HK-2 (cell line): Measurements from ENCODE around the gene FAM234B.
"Not testable (repeated sequence)": the region's sequence is repeated elsewhere in the genome, so short reads cannot be mapped to it uniquely, and the experiment has no call there.

Experiments
- DNase-seq: peaks from one replicate; pipeline ENCODE4 v3.0.0-alpha.2; 2018; ENCODE audit not compliant: unreplicated experiment

Gene FAM234B

DNA sequence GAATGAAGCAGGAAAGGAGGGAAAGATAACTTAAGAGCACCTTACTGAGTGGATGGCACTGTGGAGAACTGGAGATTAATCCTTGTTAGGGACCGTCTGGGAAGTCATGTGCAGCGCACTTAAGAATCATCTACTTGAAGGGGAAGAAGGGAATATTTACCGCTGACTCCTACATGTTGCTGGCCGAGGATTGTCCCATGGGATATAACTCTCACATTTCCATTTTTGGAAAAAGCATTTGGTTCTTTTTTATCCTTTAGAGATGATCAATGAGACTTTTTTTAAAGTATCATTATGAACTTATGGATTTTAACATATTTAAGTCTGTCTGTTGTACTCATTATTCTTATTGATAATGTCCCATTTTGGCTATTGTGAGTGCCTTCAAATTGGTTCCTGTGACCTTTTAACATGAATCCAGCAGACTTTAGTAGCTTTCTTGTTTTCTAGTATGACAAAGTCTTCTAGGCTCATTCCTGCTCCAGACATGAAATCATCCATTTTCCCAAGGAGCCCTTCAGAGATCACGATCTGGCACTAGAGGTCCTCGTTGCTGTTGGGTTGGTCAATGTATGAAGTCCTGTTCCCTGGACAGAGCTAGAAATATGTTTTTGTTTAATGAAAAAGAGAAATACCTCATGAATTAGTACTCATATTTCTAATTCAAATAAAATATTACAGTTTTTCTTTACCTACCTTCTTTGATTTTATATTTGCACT, 20.2 kb upstream of the FAM234B start:
- no peak for DNase-seq

DNA sequence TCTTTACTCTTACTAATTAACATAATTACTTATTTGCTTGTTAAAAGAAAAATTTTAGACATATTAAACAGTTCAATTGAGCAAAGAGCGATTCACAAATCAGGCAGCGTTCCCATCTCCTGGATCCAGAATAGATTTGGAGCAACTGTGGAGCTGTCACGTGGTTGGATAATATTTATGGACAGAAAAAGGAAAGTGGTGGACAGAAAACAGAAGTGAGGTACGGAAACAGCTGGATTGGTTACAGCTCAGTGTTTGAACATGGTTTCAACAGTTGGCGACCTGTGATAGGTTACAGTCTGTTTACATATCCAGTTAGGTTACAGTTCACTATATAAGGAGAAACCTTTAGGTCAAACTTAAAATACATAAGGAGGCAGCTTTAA, 19.7 kb upstream of the FAM234B start:
- DNase-seq = no peak

DNA sequence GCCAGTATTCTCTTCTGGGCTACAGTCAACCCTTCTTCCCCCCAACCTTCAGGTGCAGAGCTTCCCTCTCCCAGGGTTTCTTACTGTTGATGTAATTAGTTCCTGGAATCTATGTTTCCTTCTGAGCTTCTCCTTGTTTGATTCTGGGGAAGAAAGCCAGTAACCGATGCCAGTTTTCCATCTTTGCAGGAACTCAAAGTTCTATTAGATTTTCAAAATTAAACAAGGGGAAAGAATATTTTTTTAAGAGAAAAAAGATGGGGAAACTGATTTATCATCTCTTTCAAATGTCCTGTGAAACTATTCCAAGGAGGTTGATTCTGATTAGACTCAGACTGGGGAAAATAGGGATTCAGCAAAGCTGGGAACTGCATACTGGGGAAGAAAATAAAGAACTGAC, 17.9 kb upstream of the FAM234B start:
- no peak for DNase-seq

DNA sequence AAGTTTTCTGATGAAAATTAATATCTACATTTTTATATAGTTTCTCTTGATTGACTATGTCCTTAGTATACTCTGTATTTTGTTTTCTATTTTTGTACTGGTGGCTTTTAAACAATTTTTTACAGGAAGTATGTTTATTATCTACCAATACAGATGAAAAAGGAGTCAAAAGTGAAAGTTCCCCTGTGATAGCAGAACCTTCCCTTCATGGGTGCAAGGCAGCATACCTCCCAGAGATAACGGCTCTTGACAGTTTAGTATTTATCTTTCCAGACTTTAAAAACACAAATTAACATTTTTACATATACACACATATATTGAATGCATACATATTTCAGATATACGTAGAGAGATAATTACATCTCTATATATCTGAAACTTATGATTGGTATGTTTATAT, 17.1 kb upstream of the FAM234B start:
- no peak for DNase-seq

DNA sequence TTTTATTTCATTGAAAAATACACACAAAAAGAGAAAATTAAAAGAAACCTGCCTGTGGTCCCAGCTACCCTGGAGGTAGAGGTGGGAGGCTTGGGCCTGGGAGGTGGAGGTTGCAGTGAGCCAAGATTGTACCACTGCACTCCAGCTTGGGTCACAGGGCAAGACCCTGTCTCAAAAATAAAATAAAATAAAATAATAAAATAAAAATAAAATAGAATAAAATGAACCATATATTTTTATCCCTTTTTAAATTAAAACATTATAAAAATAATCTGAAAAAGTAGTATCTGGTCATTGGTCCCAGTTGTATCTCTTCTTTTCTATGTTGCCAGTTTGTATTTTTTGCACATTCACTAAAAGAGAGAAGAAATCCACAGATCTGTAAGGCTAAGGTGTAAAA, 16.7 kb upstream of the FAM234B start:
- DNase-seq = no peak

DNA sequence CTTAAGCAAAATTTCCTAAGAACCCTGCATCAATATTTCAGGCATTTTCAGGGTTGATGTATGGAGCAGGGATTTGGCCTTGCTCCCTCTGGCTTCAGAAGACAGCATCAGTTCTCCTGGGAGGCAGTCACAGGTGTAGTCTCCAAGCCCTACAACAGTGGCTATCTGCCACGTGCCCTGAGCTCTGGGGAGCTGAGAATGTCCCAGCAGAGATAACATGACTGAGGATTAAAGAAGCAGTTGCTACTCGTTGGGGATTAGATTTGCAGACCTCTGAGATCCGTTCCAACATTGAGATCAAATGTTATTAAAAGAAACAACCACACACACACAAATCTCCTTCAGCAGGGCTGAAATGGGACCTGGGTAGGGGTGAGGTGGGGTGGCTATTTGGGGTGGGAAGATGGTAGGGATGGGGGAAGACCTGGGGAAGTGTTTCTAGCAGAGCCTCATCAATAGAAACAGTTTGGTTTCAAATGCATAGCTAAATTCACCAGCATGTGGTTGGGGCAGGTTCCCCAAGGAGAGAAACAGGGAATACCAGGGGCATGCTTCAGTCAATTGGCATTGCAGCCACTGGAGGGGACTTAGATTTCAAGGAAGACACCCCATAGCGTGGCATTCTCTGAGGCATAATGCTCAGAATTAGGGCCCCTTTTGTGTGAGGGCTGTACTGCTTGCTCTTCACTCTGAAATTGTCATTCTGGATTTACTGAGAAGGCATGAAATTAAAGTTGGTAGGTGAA, 15.2 kb upstream of the FAM234B start:
- DNase-seq = no peak

DNA sequence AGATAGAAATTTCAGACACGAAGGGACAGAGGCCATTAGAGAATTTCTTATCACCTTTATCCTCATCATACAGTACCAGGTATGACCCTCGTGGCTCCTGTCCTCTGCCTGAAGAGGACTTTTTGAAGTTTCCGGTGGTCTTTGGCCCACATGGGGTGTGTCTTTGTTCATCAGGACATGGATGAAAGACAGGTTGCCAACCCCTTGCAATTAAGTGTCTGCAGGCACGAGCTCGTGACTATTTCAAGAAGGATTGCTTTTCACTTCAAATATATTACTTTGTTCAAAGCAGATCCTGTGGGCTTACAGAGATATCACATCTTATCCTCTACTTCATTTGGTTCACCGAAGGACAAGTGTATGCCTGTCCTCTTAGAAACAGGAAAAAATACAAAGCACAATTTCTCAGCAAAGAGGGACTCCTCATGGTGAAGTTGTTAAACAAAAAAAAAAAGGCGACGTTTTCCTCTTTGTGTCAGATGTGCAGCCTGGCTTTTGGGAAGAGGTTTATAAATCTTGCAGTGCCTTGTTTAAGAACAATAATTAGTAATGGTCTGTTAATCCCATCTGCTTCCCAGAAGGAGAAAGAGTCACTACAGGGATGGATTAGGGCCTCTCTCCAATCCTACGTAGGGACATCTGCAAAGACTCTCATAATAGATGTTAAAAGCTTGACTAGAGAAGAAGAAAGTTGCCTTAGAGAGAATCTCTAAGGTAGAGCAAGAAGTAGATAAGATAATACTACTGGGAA, 13.5 kb upstream of the FAM234B start:
- no peak for DNase-seq

DNA sequence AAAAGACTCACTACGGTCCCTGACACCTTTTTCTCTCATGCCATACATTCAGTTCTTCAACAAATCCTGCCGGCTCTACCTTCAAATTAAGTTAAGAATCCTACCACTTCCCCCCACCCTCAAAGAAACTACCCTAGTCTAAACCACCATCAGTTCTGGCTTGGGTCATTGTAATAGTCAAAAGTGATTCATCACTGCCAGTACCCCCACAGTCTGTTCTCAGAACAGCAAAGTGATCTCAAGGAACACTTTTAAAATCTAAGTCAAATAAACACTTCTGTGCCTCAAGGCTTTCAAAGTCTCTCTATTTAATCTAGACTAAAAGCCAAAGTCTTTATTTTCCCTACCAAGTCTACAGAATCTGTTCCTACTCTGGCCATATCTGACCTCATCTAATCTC, 12.0 kb upstream of the FAM234B start:
- DNase-seq = no peak

DNA sequence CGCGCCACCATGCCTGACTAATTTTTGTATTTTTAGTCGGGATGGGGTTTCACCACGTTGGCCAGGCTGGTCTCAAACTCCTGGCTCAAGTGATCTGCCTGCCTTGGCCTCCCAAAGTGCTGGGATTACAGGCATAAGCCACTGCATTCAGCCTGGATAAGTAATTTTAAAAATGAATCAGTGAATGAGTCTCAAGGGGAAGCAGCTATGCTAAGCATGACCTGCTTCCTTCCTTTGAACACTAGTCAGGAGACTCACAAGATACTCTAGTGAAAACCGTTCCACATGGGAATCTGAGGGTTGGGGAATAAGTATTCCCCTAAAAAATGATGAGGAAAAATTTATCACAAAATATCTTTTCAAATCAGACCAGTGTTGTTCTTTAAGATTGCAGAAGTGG, 10.7 kb upstream of the FAM234B start:
- no peak for DNase-seq

DNA sequence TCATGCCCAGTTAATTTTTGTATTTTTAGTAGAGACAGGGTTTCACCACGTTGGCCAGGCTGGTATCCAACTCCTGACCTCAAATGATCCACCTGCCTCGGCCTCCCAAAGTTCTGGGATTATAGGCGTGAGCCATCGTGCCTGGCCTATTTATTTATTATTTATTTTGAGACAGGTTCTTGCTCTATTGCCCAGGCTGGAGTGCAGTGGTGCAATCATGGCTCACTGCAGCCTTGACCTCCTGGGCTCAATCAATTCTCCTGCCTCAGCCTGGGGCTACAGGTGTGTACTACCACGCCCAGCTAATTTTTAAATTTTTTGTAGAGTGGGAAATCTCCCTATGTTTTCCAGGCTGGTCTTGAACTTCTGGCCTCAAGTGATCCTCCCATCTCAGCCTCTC, 8.8 kb upstream of the FAM234B start:
- DNase-seq = not testable (repeated sequence)

DNA sequence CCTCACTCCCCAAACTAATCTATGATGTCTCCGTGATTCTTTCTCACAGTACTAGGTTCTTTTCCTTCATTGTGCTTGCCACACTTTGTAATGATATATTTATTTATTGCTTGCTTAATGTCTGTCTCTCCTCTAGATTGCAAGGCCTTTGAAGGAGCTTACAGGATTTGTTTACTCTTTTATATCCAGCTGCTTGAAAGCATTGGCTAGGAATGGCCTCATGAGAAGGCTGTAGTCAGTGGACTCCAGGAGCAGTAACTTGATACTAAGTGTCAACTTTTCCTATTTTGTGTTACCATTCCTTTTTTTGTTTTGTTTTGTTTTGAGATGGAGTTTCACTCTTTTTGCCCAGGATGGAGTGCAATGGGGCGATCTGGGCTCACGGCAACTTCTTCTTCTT, 7.3 kb upstream of the FAM234B start:
- no peak for DNase-seq

DNA sequence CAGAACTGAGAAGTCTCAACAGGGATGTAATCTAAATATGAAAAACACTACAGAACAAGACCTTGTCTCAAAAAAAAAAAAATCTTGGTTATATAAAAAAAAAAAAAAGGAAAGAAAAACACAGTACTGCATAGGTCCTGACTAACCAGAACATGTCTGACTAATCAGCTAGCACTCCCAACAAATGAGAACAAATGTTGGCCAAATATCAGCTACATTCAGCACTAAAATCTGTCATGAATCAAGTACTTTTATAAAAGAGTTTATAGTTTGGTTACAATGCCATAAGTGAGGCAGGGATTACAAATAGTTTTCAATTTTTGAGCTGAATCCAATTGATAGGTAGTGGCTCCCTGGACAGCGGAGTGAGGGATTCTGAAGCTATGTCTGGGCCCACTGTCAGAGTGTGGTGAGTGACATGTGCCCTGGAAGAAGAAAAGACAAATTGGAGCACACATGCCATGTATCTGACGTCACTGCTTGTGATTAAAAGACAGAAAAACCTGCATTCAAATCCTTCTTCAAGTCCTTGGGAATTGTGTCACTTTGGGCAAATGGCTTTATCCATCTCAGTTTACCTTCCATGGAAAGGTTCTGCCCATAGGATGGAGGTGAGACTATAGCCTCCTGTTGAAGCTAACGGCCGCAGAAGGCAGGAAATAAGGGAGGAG, 5.6 kb upstream of the FAM234B start:
- DNase-seq = no peak

DNA sequence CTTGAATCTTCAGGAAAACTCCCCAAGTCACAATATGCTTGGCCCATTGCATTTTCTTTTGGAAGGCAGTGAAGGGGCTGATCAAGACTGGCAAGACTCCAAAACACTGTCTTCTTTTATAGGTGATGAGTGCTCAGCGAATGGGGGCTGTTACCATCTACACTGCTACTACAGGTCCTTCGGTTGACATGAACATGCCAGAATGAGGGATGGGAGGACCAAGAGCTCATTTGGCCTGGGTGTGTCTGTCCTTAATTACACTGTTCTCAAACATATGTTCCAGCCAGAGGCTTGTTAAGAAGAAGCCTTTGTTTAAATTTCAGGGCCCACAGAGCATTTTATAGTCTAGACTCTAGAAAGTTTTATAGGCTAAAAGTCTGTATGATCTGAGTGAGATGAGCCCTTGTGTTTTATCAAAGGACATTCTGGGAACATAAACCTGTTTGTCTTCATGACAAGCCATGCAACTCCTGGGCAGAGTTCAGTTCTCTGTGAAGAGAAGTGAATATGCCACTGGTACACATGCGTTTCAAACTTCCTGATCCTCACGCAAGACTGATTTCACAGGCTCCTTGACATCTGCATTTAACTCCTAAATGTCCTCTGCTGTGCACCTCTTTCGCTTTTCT, 4.7 kb upstream of the FAM234B start:
- DNase-seq = no peak

DNA sequence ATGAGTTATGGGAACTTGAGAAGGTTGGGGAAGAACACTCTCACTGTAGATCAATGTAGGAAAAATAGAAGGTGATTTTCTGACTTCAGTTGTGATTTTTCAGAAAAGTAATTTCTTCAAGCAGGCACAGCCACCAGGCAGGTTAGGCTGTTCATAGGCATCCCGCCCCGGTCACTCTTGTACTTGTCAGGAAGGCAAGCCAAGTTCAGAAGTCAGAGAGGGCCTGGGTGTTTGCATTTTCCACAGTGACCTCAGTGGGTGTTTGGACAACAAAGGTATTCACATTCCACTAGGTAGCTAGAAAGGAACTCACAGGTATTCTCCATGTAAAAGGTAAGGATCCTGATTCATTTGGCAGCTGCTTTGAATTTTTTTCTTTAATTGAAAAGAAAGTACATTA, 3.0 kb upstream of the FAM234B start:
- no peak for DNase-seq

DNA sequence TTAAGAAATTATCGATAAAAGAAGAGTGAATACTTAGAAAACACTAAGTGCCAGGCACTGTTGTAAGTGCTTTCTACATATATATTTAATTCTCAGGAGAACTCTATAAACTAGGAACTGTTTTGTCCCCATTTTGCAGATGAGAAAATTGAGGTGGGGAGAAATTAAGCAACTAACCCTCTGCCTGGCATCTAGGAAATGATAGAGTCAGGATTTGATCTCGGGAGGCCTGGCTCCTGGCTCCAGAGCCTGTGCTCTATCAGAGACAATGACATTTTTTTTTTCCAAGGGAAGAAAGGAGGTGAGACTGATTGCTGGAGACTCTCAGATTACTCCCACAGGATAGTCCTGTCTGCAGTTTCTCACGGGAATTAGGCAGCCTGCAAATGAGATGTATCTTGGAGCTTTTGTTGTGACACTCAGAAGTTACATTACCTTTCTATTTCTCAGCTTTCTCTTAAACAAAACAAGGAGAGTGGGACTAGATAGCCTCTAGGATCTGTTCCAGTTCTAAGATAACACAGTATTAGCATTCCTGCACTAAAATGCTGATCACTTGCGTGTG, 1.4 kb upstream of the FAM234B start:
- DNase-seq = no peak

DNA sequence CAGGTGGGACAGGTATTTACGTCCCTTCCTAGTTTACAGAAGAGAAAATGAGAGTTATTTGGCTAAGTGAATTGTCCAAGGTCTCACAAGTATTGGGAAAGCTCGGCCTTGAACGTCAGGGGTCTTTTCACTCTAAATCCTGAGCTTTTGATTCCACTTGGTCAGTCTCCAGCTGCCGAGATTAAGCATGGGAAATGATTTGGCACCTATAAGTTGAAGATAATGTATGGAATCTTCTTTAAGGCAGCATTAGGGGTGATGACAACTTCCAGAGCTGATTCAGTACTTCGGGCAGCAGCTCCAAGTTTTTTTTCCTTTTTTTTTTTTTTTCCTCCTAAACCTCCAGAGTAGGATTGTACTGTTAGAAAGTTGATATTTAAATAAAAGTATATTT, 722 bp downstream of the FAM234B start:
- no peak for DNase-seq

DNA sequence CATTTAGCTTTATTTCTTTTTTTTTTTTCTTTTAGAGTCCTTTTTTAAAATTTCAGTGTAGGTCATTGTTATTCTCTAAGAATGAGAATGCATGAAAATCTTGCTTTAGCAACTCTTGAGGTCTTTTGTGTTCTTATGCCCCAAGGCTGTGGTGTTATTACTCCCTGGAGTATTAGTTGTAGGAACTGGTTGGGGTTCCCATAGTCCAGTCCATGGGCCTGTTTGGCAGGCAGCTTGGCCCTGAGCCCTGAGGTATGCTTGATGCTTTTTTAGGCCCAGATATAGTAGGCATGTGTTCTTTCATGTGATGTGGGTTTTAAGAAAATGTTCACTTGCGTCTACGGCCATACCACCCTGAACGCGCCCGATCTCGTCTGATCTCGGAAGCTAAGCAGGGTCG, 1.6 kb downstream of the FAM234B start:
- DNase-seq = no peak

DNA sequence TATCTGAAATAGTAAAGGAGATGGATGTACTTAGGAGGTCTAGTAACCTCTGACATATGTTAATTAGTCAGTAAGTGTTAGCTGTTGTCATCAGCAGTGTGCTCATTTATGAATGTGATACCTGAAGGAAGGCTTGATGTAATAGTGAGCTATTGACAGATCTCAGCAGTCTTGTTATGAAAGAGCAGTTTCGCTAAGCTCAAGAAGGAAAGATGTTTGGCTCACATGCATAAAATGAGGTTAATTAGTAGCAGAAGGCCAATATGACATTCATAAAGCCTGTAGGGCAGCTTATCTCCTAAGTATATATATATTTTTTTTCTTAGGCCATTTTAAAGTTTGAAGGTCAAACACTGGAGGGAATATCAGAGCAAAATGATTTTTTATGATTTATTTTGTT, 2.8 kb downstream of the FAM234B start:
- no peak for DNase-seq

DNA sequence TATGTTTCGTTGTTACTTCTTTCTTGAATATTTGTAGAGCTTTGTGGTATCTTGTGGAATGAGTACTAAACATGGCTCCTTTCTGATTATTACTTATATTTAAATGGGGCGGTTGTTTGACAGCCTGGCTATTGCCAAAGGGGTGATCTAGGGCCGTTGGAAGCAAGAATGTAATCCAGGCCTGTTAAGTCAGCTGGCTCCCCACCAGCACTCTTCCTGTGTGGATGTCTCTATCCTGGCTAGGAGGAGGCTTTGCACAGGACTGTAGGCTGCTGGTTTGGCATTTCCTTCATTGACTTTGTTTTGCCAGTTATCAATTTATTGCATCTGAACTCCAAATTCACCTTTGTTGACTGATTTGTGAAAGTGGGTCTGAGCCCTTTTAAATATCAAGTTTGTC, 5.6 kb downstream of the FAM234B start:
- DNase-seq = no peak

DNA sequence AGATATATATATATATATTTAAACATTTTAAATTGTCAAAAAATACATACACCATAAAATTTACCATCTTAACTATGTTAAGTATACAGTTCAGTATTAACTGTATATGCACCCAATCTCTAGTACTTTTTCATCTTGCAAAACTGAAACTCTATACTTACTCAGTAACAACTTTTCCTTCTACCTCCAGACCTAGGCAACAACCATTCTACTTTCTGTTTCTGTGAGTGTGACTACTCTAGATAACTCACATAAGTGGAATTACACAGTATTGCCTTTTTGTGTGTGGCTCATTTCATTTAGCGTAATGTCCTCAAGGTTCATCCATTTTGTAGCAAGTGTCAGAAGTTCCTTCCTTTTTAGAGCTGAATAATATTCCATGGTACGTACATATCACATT, 8.2 kb downstream of the FAM234B start:
- DNase-seq = no peak

DNA sequence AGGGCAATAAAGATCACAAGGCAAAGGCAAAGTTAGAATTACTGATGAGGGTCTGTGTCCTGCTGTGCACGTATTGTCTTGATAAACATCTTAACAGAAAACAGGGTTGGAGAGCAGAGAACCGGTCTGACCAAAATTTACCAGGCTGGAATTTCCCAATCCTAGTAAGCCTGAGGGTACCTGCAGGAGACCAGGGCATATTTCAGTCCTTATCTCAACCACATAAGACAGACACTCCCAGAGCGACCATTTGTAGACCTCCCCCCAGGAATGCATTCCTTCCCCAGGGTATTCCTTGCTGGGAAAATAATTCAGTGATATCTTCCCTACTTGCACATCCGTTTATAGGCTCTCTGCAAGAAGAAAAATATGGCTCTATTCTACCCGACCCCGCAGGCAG, 9.4 kb downstream of the FAM234B start:
- DNase-seq = not testable (repeated sequence)

DNA sequence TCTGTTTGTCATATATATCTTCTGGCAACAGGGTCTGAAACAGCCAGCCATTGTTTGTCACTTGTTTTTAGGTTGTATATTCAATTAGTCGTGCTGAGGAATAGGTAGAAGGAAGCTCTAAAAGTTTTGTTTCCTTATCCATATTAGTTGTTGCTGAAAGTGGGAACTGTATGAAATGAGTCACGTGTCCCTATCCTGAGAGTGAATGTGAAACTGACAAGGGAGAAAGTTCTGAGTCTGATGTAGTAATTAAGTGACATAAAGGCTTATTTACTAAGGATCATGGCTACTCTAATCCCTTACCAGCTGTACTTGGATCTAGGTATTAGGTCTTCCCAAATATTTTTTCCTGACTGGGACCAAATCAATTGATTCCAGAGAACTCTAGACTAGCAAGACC, 16.4 kb downstream of the FAM234B start:
- no peak for DNase-seq
